ENCODE data around the gene MTHFSD.

The MTHFSD gene

GRCh38 chr16:86528061-86528929, 26.7 kb downstream of the MTHFSD start:
- no peak for DNase-seq

GRCh38 chr16:86527366-86527765, 27.7 kb downstream of the MTHFSD start:
- DNase-seq = no peak

- no peak for DNase-seq
These were observed 29.3 kb downstream of the MTHFSD start for GRCh38 chr16:86525696-86526095.

- DNase-seq = no peak
These were observed 31.0 kb downstream of the MTHFSD start for GRCh38 chr16:86524029-86524428.

GRCh38 chr16:86523166-86523740, 31.8 kb downstream of the MTHFSD start:
- no peak for DNase-seq

- no peak for DNase-seq
These were observed 32.4 kb downstream of the MTHFSD start for GRCh38 chr16:86522634-86523033.

GRCh38 chr16:86521236-86522197, 33.5 kb downstream of the MTHFSD start:
- no peak for DNase-seq

- DNase-seq = no peak
These were observed 34.5 kb downstream of the MTHFSD start for GRCh38 chr16:86520317-86521210.

GRCh38 chr16:86519649-86520316, 35.3 kb downstream of the MTHFSD start:
- peak; percentile 65 for DNase-seq

GRCh38 chr16:86519007-86519648, 35.9 kb downstream of the MTHFSD start:
- DNase-seq = no peak

- DNase-seq = peak; percentile 69
These were observed 37.3 kb downstream of the MTHFSD start for GRCh38 chr16:86517652-86518258.

- no peak for DNase-seq
These were observed 38.0 kb downstream of the MTHFSD start for GRCh38 chr16:86517033-86517432.

- no peak for DNase-seq
These were observed 38.4 kb downstream of the MTHFSD start for GRCh38 chr16:86516623-86517003.

GRCh38 chr16:86515777-86516622, 39.0 kb downstream of the MTHFSD start:
- peak; percentile 25 for DNase-seq

GRCh38 chr16:86515413-86515776, 39.6 kb downstream of the MTHFSD start:
- DNase-seq = no peak

- DNase-seq = no peak
These were observed 40.3 kb downstream of the MTHFSD start for GRCh38 chr16:86514481-86515376.

- DNase-seq = no peak
These were observed 41.4 kb downstream of the MTHFSD start for GRCh38 chr16:86513471-86514277.
